PC-9 (cell line): Measurements from ENCODE around the gene KRTAP10-3. TPM values are rescaled to one million over a fixed set of nuclear protein-coding genes. Genes with fewer than 3 reads are reported as not detected.

Source experiments
- BruUV-seq: library from RNA; stranded (reverse); fragments of 400-500 nt; replicated peaks from 2 replicates; lab custom pipeline; 2021; lab: Mats Ljungman, UMichigan
- CTCF ChIA-PET: fragments of 300-600 bp; sonication (Branson Sonifier 250); formaldehyde crosslinking; loops from one replicate; lab custom pipeline; 2022; ENCODE audit warnings: antibody characterized with exemption; lab: Charles Lee
- POLR2A ChIA-PET: fragments of 300-600 bp; sonication (Branson Sonifier 250); formaldehyde crosslinking; loops from one replicate; lab custom pipeline; 2022; ENCODE audit warnings: antibody characterized with exemption; ENCODE audit not compliant: unreplicated experiment; lab: Charles Lee
- DNase-seq, 2 experiments: peaks; one replicate each; pipeline versions ENCODE4 v3.0.0 to v3.0.0-alpha.2; 2015 to 2022; ENCODE audit warnings: mixed read lengths in 1 of 2
- H2AFZ ChIP-seq: fragments of 200-600 bp; sonication (generic); 2 replicates; pipeline ENCODE4 v1.8.1; 2017; ENCODE audit warnings: antibody characterized with exemption
- H3F3A ChIP-seq: fragments of 200-600 bp; sonication (generic); 2 replicates; pipeline ENCODE4 v1.8.1; 2017; ENCODE audit warnings: antibody characterized with exemption, mild to moderate bottlenecking, low read depth; ENCODE audit not compliant: insufficient read depth
- H3K27ac ChIP-seq: fragments of 200-600 bp; sonication (generic); 2 replicates; pipeline ENCODE4 v1.6.1; 2016; ENCODE audit warnings: mixed run types
- H3K27me3 ChIP-seq: fragments of 200-600 bp; sonication (generic); 2 replicates; pipeline ENCODE4 v1.6.1; 2016; ENCODE audit warnings: low read depth, mixed run types; ENCODE audit not compliant: insufficient read depth
- H3K36me3 ChIP-seq: fragments of 200-600 bp; sonication (generic); 2 replicates; pipeline ENCODE4 v1.6.1; 2016; ENCODE audit warnings: low read depth, mixed run types
- H3K4me1 ChIP-seq: fragments of 200-600 bp; sonication (generic); replicated peaks from 2 replicates; pipeline ENCODE4 v1.6.1; 2016; ENCODE audit warnings: mixed run types; ENCODE audit not compliant: insufficient read depth
- H3K4me2 ChIP-seq: fragments of 200-600 bp; sonication (generic); 2 replicates; pipeline ENCODE4 v1.6.1; 2017; ENCODE audit warnings: mixed run types
- H3K4me3 ChIP-seq: fragments of 200-600 bp; sonication (generic); 2 replicates; pipeline ENCODE4 v1.6.1; 2016; ENCODE audit warnings: mixed run types
- H3K79me2 ChIP-seq: fragments of 200-600 bp; sonication (generic); 2 replicates; pipeline ENCODE4 v1.6.1; 2017; ENCODE audit warnings: low read depth, mixed run types
- H3K9me2 ChIP-seq: fragments of 200-600 bp; sonication (generic); 2 replicates; pipeline ENCODE4 v1.8.1; 2017; ENCODE audit warnings: mild to moderate bottlenecking; ENCODE audit not compliant: insufficient read depth
- H3K9me3 ChIP-seq: fragments of 200-600 bp; sonication (generic); 2 replicates; pipeline ENCODE4 v1.8.1; 2016; ENCODE audit warnings: low read depth; ENCODE audit not compliant: insufficient read depth
- H4K20me1 ChIP-seq: fragments of 200-600 bp; sonication (generic); 2 replicates; pipeline ENCODE4 v1.8.1; 2017; ENCODE audit not compliant: insufficient read depth
- CTCF ChIP-seq: fragments of 200-600 bp; sonication (generic); conservative IDR thresholded peaks from 2 replicates; pipeline ENCODE4 v1.6.1; 2017; ENCODE audit warnings: mixed run types, antibody characterized with exemption, mild to moderate bottlenecking, moderate library complexity
- EZH2 ChIP-seq: fragments of 200-600 bp; sonication (generic); IDR thresholded peaks from 2 replicates; pipeline ENCODE4 v1.8.0; 2017; ENCODE audit warnings: antibody characterized with exemption, low read depth
- intact Hi-C: fragments of 100-400 bp; cut with micrococcal nuclease; formaldehyde crosslinking; loops from one replicate; pipeline ENCODE4 v1.10.0; 2022; ENCODE audit not compliant: unreplicated experiment
- total RNA-seq: library from RNA; stranded (reverse); gene quantifications from 2 replicates; pipeline ENCODE4 v1.2.3, GENCODE V29; 2021

KRTAP10-3 gene
- total RNA-seq, 1 experiment from 2014 or later = not detected

- ChIA-PET CTCF (no interaction called here), POLR2A (no interaction called here)
- peaks cover 3% of the 10 kb centered on the region; the same call in 1 of the 2 replicates for H3F3A ChIP-seq
- H3K79me2 ChIP-seq = no peaks in the 10 kb centered on the region
- H3K4me1 ChIP-seq = no peaks in the 10 kb centered on the region
- H3K36me3 ChIP-seq = no peaks in the 10 kb centered on the region
- no peaks in the 10 kb centered on the region for H3K9me2 ChIP-seq
- H3K27ac ChIP-seq = no peak overlapping the region
- H3K9me3 ChIP-seq = no peaks in the 10 kb centered on the region
- TF ChIP-seq EZH2 (no peak), CTCF (no peak)
- no peaks in the 10 kb centered on the region for H4K20me1 ChIP-seq
- H3K27me3 ChIP-seq = peaks cover 52% of the 10 kb centered on the region
- intact Hi-C loops = no loop called here
- no peak overlapping the region for H2AFZ ChIP-seq
- H3K4me3 ChIP-seq = no peak overlapping the region
- DNase-seq = no peak
- no TSS peak for BruUV-seq
- H3K4me2 ChIP-seq = no peak overlapping the region
These were observed 33.1 kb downstream of the KRTAP10-3 start for GRCh38 chr21:44525391-44526095.

- ChIA-PET POLR2A (no interaction called here), CTCF (no interaction called here)
- no TSS peak for BruUV-seq
- intact Hi-C loops = no loop called here
- Histone ChIP-seq H3K27me3 (peaks cover 55% of the 10 kb centered on the region), H3K4me2 (no peak overlapping the region), H2AFZ (no peak overlapping the region), H3K27ac (no peak overlapping the region), H3K9me3 (no peaks in the 10 kb centered on the region), H3K4me3 (no peak overlapping the region), H3K4me1 (no peaks in the 10 kb centered on the region), H4K20me1 (no peaks in the 10 kb centered on the region), H3K9me2 (no peaks in the 10 kb centered on the region), H3K36me3 (no peaks in the 10 kb centered on the region), H3F3A (peaks cover 3% of the 10 kb centered on the region; the same call in 1 of the 2 replicates), H3K79me2 (no peaks in the 10 kb centered on the region)
- no peak for DNase-seq
- no peak for TF ChIP-seq CTCF
These were observed 33.9 kb downstream of the KRTAP10-3 start for GRCh38 chr21:44524414-44525371.

- no peak overlapping the region for H2AFZ ChIP-seq
- peaks cover 3% of the 10 kb centered on the region; the same call in 1 of the 2 replicates for H3F3A ChIP-seq
- no peak overlapping the region for H3K4me2 ChIP-seq
- H3K79me2 ChIP-seq = no peaks in the 10 kb centered on the region
- no peak for TF ChIP-seq CTCF
- no peak for TF ChIP-seq EZH2
- intact Hi-C loops = no loop called here
- no TSS peak for BruUV-seq
- H3K4me3 ChIP-seq = no peak overlapping the region
- no peaks in the 10 kb centered on the region for H3K4me1 ChIP-seq
- H3K9me3 ChIP-seq = no peaks in the 10 kb centered on the region
- no peak overlapping the region for H3K27ac ChIP-seq
- no peak for DNase-seq
- no peaks in the 10 kb centered on the region for H3K36me3 ChIP-seq
- CTCF ChIA-PET = no interaction called here
- POLR2A ChIA-PET = no interaction called here
- no peaks in the 10 kb centered on the region for H3K9me2 ChIP-seq
- H4K20me1 ChIP-seq = no peaks in the 10 kb centered on the region
- peaks cover 56% of the 10 kb centered on the region for H3K27me3 ChIP-seq
These were observed 34.8 kb downstream of the KRTAP10-3 start for GRCh38 chr21:44523567-44524413.
